Osteocyte (in vitro differentiated cells): Measurements from ENCODE around the gene ZNF536. TPM values are rescaled to one million over a fixed set of nuclear protein-coding genes. Genes with fewer than 3 reads are reported as not detected.

ENCODE experiments used
- DNase-seq: peaks from one replicate; pipeline ENCODE4 v3.0.0; 2021; ENCODE audit warnings: mixed read lengths; ENCODE audit not compliant: unreplicated experiment; ENCODE audit errors: extremely low spot score
- H3K27ac Mint-ChIP-seq: one replicate; pipeline ENCODE4 v1.8.0; 2021; ENCODE audit warnings: mild to moderate bottlenecking, mixed read lengths; ENCODE audit not compliant: unreplicated experiment
- H3K27me3 Mint-ChIP-seq: one replicate; pipeline ENCODE4 v1.8.0; 2021; ENCODE audit warnings: mixed read lengths; ENCODE audit not compliant: unreplicated experiment
- H3K36me3 Mint-ChIP-seq: one replicate; pipeline ENCODE4 v1.8.0; 2021; ENCODE audit warnings: mixed read lengths; ENCODE audit not compliant: unreplicated experiment
- H3K4me1 Mint-ChIP-seq: one replicate; pipeline ENCODE4 v1.8.0; 2021; ENCODE audit warnings: mixed read lengths; ENCODE audit not compliant: unreplicated experiment
- H3K4me3 Mint-ChIP-seq: one replicate; pipeline ENCODE4 v1.8.0; 2021; ENCODE audit warnings: mild to moderate bottlenecking, moderate library complexity, mixed read lengths; ENCODE audit not compliant: unreplicated experiment
- H3K9me3 Mint-ChIP-seq: one replicate; pipeline ENCODE4 v1.8.0; 2021; ENCODE audit warnings: mixed read lengths; ENCODE audit not compliant: unreplicated experiment
- total RNA-seq: library from RNA; stranded (reverse); gene quantifications from 2 replicates; pipeline ENCODE4 v1.2.1, GENCODE V29; 2021
- TF ChIP-seq, protein P1 (sequence below): fragments of 200-600 bp; sonication (generic); IDR thresholded peaks from 2 replicates; pipeline ENCODE4 v1.5.0; 2021; ENCODE audit warnings: antibody characterized with exemption, mild to moderate bottlenecking, moderate library complexity

The ZNF536 gene
- total RNA-seq, 1 donor from 2014 or later: not detected

DNA sequence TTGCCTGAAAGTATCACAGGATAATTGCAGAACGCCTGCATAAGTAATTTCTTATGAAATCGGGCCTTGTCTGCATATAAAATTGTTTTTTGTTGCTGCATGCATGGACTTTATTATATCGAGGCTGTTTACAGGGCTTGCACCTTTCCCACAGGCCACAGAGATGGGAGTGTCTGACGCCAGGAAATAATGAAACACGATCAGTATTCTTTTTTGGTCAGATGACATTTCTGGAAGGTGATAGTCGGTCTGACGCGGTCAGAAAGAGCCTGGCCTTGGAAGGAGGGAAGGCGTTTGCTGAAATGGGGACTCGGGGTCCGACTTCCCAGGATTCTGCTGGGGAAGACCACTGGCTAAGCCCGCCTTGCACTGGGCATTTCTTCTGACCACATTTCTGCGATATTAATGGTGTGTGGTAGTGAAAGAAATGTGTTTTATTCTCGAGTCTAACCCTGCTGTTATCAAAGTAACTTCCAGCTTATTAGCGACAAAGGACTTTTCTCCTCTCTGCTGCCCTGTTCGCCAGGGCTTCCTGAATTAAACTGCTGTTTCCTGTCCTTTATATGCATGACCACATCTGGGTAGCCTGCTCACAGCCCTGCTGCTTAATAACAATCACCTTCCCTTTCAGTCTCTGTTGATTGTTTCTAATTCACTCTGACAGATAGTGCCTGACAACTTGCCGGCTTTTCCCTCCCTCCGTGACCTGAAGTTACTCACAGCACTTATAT, 11.6 kb upstream of the ZNF536 start:
- Mint-ChIP-seq H3K4me1 (no peaks in the 10 kb centered on the region), H3K9me3 (peaks cover 11% of the 10 kb centered on the region), H3K27me3 (no peaks in the 10 kb centered on the region), H3K4me3 (no peak overlapping the region), H3K36me3 (no peaks in the 10 kb centered on the region), H3K27ac (no peak overlapping the region)
- TF ChIP-seq, protein P1, sequence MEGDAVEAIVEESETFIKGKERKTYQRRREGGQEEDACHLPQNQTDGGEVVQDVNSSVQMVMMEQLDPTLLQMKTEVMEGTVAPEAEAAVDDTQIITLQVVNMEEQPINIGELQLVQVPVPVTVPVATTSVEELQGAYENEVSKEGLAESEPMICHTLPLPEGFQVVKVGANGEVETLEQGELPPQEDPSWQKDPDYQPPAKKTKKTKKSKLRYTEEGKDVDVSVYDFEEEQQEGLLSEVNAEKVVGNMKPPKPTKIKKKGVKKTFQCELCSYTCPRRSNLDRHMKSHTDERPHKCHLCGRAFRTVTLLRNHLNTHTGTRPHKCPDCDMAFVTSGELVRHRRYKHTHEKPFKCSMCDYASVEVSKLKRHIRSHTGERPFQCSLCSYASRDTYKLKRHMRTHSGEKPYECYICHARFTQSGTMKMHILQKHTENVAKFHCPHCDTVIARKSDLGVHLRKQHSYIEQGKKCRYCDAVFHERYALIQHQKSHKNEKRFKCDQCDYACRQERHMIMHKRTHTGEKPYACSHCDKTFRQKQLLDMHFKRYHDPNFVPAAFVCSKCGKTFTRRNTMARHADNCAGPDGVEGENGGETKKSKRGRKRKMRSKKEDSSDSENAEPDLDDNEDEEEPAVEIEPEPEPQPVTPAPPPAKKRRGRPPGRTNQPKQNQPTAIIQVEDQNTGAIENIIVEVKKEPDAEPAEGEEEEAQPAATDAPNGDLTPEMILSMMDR: no peak
- DNase-seq: peak; percentile 62

DNA sequence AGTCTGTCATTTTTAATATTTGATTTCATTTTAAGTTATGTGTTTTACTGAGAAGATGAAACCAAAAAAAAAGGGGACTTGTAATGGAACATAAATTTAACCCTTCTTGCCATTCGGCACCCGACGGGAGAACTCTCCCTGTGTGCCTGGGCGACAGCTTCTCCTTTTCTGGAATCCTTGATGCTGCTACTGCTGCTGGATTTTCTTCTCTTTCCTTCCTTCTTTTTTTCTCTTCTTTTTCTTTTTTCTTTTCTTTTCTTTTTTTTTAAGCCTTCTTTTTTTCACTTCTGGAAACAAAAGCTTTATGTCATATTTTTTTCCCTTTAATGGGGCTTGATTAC, 11.1 kb upstream of the ZNF536 start:
- H3K27ac Mint-ChIP-seq: no peak overlapping the region
- no peaks in the 10 kb centered on the region for H3K4me1 Mint-ChIP-seq
- DNase-seq: peak; percentile 17
- no peaks in the 10 kb centered on the region for H3K36me3 Mint-ChIP-seq
- H3K9me3 Mint-ChIP-seq: peaks cover 13% of the 10 kb centered on the region
- TF ChIP-seq, protein P1: no peak
- no peak overlapping the region for H3K4me3 Mint-ChIP-seq
- H3K27me3 Mint-ChIP-seq: no peaks in the 10 kb centered on the region

DNA sequence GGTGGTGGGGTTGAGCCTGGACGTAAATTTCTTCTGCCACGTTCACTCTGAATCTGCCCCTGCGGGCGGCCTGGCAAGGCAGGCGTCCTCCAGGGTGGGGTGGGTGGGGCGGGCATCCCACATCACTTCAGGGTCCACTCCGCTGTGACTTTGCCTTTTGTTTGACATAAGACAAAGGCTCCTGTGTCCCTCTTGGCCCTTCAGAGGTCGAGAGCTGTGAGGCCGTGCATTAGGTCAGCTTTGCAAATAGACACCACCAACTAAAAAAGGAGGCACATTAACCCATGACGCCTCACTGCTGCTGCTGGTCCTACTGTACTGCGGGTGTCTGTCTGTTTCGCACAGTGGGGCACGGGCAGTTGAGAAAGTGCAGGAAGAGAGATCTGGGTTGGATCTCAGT, 10.5 kb upstream of the ZNF536 start:
- TF ChIP-seq, protein P1: no peak
- Mint-ChIP-seq H3K4me3 (no peak overlapping the region), H3K27ac (no peak overlapping the region), H3K9me3 (peaks cover 13% of the 10 kb centered on the region), H3K4me1 (no peaks in the 10 kb centered on the region), H3K27me3 (no peaks in the 10 kb centered on the region), H3K36me3 (no peaks in the 10 kb centered on the region)
- DNase-seq: peak; percentile 51

DNA sequence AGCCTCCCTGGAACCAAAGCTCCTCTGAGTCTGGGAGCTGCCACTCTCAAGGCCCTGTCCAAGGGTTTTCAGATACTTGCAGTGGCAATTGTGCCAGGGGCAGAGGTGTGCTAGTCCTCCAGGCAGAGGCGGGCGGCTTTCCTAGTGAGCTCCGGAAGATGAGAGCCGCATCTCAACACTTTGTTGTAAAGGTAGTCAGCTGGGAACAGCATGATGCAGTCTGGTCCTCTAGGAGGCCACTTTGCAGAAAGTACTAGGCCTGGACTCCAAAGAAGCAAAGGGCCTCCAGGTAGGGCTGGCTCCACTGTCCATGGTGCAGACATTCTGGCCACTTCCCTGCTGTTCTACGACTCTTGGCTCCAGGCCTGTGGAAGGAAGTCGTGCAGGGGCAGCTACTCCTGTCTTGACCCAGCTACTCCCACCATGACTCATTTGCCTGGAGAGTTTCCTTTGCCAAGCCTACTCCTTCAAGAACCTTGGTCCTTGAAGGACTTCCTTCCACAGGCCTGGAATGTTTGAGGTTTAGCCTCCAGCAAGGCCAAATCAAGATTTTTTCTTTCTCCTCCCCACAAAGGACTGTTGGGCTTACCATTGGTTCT, 9.9 kb upstream of the ZNF536 start:
- no peak overlapping the region for H3K4me3 Mint-ChIP-seq
- TF ChIP-seq, protein P1: no peak
- H3K27me3 Mint-ChIP-seq: no peaks in the 10 kb centered on the region
- peaks cover 9% of the 10 kb centered on the region for H3K9me3 Mint-ChIP-seq
- no peak overlapping the region for H3K27ac Mint-ChIP-seq
- H3K4me1 Mint-ChIP-seq: no peaks in the 10 kb centered on the region
- H3K36me3 Mint-ChIP-seq: no peaks in the 10 kb centered on the region
- peak; percentile 67 for DNase-seq

DNA sequence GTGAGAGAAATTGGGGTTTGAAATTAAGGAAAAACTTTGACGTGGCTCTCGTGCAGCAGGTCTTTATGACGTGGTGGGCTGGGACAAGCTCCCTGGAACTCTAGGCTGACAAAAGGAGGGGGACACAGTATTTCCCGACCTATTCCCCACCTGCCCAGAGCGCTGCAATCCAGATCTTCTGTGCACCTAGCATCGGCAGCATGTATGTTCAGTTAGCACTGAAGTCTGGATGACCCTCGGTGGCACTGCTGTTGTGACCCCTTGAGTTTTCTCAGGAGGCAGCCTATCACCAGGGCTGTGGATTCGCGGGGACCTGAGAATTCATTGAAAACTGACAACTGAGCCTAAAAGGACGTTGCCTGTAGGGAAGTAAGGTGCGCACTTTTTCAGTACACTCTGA, 9.1 kb upstream of the ZNF536 start:
- Mint-ChIP-seq H3K36me3 (no peaks in the 10 kb centered on the region), H3K27me3 (no peaks in the 10 kb centered on the region), H3K9me3 (peaks cover 9% of the 10 kb centered on the region), H3K4me3 (no peak overlapping the region), H3K27ac (no peak overlapping the region), H3K4me1 (no peaks in the 10 kb centered on the region)
- TF ChIP-seq, protein P1: no peak
- DNase-seq: peak; percentile 54
